BLaER1 treated with 17β-estradiol and CSF1 and Interleukin-3, amounts not matched to agents 10 nM and 100 nM (cell line): ENCODE measurements around the gene FCN1.

ENCODE experiments used
- H3K27ac ChIP-seq, 11 experiments: shearing (Covaris generic); formaldehyde crosslinking; 2 replicates each; pipeline ENCODE4 v1.8.1; 2022
- H3K27me3 ChIP-seq, 11 experiments: shearing (Covaris generic); formaldehyde crosslinking; 2 replicates each; pipeline ENCODE4 v1.8.1; 2022
- H3K36me3 ChIP-seq, 11 experiments: shearing (Covaris generic); formaldehyde crosslinking; 2 replicates each; pipeline ENCODE4 v1.8.1; 2022
- H3K4me1 ChIP-seq, 10 experiments: shearing (Covaris generic); formaldehyde crosslinking; 2 replicates each; pipeline ENCODE4 v1.8.1; 2022
- H3K4me2 ChIP-seq, 11 experiments: shearing (Covaris generic); formaldehyde crosslinking; 2 replicates each; pipeline ENCODE4 v1.8.1; 2022
- H3K4me3 ChIP-seq, 10 experiments: shearing (Covaris generic); formaldehyde crosslinking; 2 replicates each; pipeline ENCODE4 v1.8.1; 2022
- H3K9ac ChIP-seq, 11 experiments: shearing (Covaris generic); formaldehyde crosslinking; 2 replicates each; pipeline ENCODE4 v1.8.1; 2022
- H3K9me3 ChIP-seq, 11 experiments: shearing (Covaris generic); formaldehyde crosslinking; replicated peaks in 1 of 11; 2 replicates each; pipeline ENCODE4 v1.8.1; 2022
- H4K20me1 ChIP-seq, 11 experiments: shearing (Covaris generic); formaldehyde crosslinking; 2 replicates each; pipeline ENCODE4 v1.8.1; 2022
- Cebpa-rat ChIP-seq, 11 experiments: shearing (Covaris generic); IDR thresholded peaks; 2 replicates each; pipeline ENCODE4 v1.8.1; 2022

Gene FCN1

DNA sequence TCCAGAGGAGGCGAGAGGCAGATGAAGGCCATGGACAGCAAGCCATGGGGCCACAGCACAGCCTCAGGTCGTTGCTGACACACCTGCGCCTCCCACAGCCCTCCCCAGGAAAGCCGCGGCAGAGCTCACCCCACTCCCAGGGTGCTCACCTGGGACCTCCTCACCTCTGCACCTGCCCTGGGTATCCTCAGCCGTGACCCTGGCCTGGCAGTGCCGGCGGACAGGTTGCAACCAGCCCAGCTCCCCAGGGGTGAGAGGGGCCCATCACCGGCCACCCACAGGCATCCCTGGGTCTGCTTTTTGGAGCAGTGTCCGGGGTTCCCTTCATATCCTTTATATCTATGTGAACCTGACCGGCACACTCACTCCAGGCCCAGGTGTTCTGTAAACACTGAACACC lies 30.4 kb upstream of the FCN1 start:
- peaks cover 0 to 22% (median 10%) of the 10 kb centered on the region in 10 experiments; a peak in 11 of 20 replicates for H3K4me1 ChIP-seq
- TF ChIP-seq Cebpa-rat (IDR thresholded peaks at IDR 0.05), result no peak

DNA sequence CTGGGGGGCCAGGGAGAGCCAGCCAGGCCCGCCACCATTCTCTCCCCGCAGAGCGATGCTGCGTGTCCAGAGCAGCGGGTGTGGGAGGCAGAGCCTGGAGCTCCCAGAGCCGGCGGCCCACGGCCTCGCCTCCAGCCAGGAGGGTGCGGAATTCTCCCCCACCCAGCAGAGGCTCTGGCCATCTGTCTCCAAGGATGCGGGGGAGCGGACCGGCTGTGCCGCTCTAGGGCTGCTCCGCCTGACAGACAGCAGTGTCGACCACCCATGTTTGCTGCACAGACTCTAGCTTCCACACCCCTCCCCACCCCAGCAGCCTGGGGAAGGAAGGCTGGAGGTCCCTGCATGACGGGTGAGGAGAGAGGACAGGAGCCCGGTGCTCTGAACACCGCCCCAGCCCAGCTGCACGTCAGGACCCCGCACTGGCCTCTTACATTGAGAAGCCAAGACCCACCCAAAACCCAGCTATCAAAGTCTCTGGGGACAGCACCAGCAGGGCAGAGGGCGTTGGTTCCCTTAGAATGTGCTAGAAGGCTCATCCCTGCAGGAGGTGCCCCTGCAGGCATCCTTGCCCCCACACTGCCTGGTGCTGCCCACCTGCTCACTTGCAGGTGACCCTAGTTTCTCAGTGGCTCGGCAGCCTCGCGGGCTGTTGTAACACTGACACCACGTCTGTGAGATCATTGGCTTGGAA lies 29.7 kb upstream of the FCN1 start:
- Histone ChIP-seq H3K9ac (no peak overlapping the region), H3K36me3 (no peaks in the 10 kb centered on the region), H3K4me1 (peaks cover 0 to 22% (median 10%) of the 10 kb centered on the region in 10 experiments; a peak in 11 of 20 replicates), H3K27me3 (peaks cover 0 to 94% (median 0%) of the 10 kb centered on the region in 11 experiments; a peak in 10 of 22 replicates), H3K9me3 (peaks cover 0 to 9% (median 0%) of the 10 kb centered on the region in 11 experiments; a peak in 5 of 22 replicates), H3K4me2 (peak overlapping the region in 6 of 11 experiments; percentile 26 to 52 (median 36); a peak in 9 of 22 replicates), H3K4me3 (no peak overlapping the region), H4K20me1 (peaks cover 0 to 41% (median 0%) of the 10 kb centered on the region in 11 experiments; a peak in 4 of 22 replicates), H3K27ac (no peak overlapping the region)
- TF ChIP-seq Cebpa-rat (IDR thresholded peaks at IDR 0.05), result no peak

More for the DNA sequence above, 30.4 kb upstream of the FCN1 start:
- Histone ChIP-seq H3K9me3 (peaks cover 0 to 10% (median 0%) of the 10 kb centered on the region in 11 experiments; a peak in 5 of 22 replicates), H3K9ac (no peak overlapping the region), H3K4me2 (no peak overlapping the region), H3K27me3 (peaks cover 0 to 87% (median 0%) of the 10 kb centered on the region in 11 experiments; a peak in 9 of 22 replicates), H3K4me3 (no peak overlapping the region), H3K27ac (no peak overlapping the region), H3K36me3 (no peaks in the 10 kb centered on the region), H4K20me1 (peaks cover 0 to 35% (median 0%) of the 10 kb centered on the region in 11 experiments; a peak in 4 of 22 replicates)

DNA sequence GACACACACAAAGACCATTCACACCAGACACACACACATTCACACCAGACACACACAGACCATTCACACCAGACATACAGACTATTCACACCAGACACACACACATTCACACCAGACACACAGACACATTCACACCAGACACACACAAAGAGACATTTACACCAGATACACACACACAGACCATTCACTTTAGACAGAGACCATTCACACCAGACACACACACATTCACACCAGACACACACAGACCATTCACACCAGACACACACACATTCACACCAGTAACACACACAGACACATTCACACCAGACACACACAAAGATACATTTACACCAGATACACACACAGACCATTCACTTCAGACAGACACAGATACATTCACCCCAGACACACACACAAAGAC lies 29.0 kb upstream of the FCN1 start:
- Histone ChIP-seq H3K4me3 (no peak overlapping the region), H3K27ac (no peak overlapping the region), H3K4me2 (peak overlapping the region in 6 of 11 experiments; percentile 26 to 52 (median 36); a peak in 6 of 22 replicates), H3K27me3 (peaks cover 0 to 96% (median 0%) of the 10 kb centered on the region in 11 experiments; a peak in 10 of 22 replicates), H4K20me1 (peaks cover 0 to 49% (median 0%) of the 10 kb centered on the region in 11 experiments; a peak in 5 of 22 replicates), H3K4me1 (peaks cover 0 to 22% (median 10%) of the 10 kb centered on the region in 10 experiments; a peak in 11 of 20 replicates), H3K36me3 (no peaks in the 10 kb centered on the region), H3K9ac (no peak overlapping the region), H3K9me3 (peaks cover 0 to 2% (median 0%) of the 10 kb centered on the region in 11 experiments; a peak in 1 of 22 replicates)
- TF ChIP-seq Cebpa-rat (IDR thresholded peaks at IDR 0.05), result no peak

DNA sequence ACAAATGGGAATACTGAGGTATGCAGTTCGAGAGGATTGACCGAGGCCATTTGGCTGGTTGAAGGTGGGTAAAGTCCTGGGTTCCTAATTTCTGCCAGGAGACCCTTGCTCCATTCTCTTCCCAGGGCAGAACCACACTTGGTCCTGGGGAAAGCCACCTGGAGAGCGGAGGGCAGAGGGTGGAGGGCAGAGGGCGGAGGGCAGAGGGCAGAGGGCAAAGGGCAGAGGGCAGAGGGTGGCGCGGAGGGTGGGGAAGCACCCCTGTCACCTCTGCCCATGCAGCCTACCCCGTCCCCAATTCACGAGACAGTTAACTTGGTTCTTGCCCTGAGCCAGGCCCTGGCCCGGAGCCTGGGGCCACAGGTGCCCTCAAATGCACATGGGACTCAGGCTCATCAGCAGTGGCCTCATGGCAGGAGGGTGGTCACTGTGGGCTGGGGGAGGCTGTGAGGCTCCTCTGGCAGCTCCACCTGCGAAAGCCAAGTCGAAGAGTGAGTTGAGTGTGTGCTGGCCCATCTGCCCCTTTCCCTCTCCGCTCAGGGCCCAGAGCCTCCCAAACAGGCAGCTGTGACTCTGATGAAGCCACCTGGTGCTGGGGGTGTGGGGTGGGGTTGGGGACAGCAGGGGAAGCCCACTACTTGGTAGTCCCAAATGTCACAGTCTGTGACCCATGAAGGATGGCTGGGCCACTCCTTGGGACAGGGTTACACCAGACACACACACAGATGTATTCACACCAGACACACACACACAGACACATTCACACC lies 28.0 kb upstream of the FCN1 start:
- peaks cover 0 to 58% (median 0%) of the 10 kb centered on the region in 11 experiments; a peak in 6 of 22 replicates for H4K20me1 ChIP-seq
- no peak overlapping the region for H3K27ac ChIP-seq
- H3K4me1 ChIP-seq, result peaks cover 0 to 22% (median 10%) of the 10 kb centered on the region in 10 experiments; a peak in 11 of 20 replicates
- H3K4me2 ChIP-seq, result no peak overlapping the region
- no peak overlapping the region for H3K9ac ChIP-seq
- H3K27me3 ChIP-seq, result peaks cover 0 to 96% (median 0%) of the 10 kb centered on the region in 11 experiments; a peak in 10 of 22 replicates
- H3K4me3 ChIP-seq, result no peak overlapping the region
- TF ChIP-seq Cebpa-rat (IDR thresholded peaks at IDR 0.05), result no peak
- H3K9me3 ChIP-seq, result no peaks in the 10 kb centered on the region
- H3K36me3 ChIP-seq, result no peaks in the 10 kb centered on the region

DNA sequence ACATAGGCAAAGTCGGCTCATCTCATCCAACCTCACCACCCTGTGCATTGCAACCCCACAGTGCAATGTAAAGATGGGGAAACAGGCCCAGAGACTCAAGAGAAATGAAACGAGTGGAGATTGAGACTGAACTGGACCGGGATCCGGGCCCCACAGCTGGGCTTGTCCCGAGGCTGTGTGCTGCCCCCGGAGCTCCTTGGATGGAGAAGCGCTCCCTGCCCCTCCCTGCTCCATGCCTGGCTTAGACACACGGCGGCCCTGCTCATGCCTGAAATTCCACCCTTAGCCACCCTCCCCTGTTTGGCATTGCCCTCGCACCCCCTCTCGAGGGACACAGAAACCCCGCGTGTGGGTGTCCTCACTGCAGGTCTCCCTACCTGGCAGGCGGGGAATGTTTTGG lies 27.2 kb upstream of the FCN1 start:
- Histone ChIP-seq H4K20me1 (peaks cover 0 to 66% (median 0%) of the 10 kb centered on the region in 11 experiments; a peak in 6 of 22 replicates), H3K27ac (no peak overlapping the region), H3K27me3 (peaks cover 0 to 96% (median 0%) of the 10 kb centered on the region in 11 experiments; a peak in 10 of 22 replicates), H3K9ac (no peak overlapping the region; a peak in 1 of 22 replicates), H3K4me1 (peaks cover 0 to 22% (median 10%) of the 10 kb centered on the region in 10 experiments; a peak in 11 of 20 replicates), H3K4me2 (0 out of 22 replicates have a peak overlapping the region, but pooled peaks of 1 of the 11 experiments have one; percentile 27), H3K4me3 (no peak overlapping the region), H3K9me3 (no peaks in the 10 kb centered on the region), H3K36me3 (no peaks in the 10 kb centered on the region)
- TF ChIP-seq Cebpa-rat (IDR thresholded peaks at IDR 0.05), result no peak

DNA sequence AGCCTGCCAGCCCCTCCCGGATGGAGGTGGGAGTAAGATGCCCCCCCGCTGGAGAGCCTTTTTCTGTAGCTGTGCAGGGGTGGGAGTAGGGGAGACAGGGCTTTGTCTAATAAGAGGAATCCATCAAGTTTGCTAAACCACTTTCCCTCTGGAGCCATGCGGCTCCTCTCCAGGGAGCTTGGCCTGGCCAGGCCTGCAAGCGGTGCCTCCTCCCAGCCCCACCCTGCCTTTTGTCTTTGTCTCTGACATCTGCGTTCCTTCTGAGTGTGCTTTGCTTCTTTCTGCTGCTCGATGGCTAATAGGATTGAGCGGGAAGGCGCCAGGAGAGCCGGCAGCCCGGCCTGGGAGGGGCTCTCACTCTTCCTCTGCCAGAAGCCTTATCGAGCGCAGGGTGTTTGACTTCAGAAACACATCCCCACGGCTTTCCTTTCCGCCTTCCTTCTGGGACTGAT lies 26.7 kb upstream of the FCN1 start:
- no peak for TF ChIP-seq Cebpa-rat (IDR thresholded peaks at IDR 0.05)
- H3K36me3 ChIP-seq, result no peaks in the 10 kb centered on the region
- peaks cover 0 to 66% (median 0%) of the 10 kb centered on the region in 11 experiments; a peak in 6 of 22 replicates for H4K20me1 ChIP-seq
- no peak overlapping the region for H3K4me3 ChIP-seq
- H3K9me3 ChIP-seq, result no peaks in the 10 kb centered on the region
- peaks cover 0 to 96% (median 0%) of the 10 kb centered on the region in 11 experiments; a peak in 10 of 22 replicates for H3K27me3 ChIP-seq
- H3K27ac ChIP-seq, result no peak overlapping the region
- peaks cover 0 to 22% (median 10%) of the 10 kb centered on the region in 10 experiments; a peak in 11 of 20 replicates for H3K4me1 ChIP-seq
- peak overlapping the region in 2 of 11 experiments; percentile 18 to 24; a peak in 2 of 22 replicates for H3K9ac ChIP-seq
- H3K4me2 ChIP-seq, result peak overlapping the region in 5 of 11 experiments; percentile 18 to 38 (median 26); a peak in 6 of 22 replicates

DNA sequence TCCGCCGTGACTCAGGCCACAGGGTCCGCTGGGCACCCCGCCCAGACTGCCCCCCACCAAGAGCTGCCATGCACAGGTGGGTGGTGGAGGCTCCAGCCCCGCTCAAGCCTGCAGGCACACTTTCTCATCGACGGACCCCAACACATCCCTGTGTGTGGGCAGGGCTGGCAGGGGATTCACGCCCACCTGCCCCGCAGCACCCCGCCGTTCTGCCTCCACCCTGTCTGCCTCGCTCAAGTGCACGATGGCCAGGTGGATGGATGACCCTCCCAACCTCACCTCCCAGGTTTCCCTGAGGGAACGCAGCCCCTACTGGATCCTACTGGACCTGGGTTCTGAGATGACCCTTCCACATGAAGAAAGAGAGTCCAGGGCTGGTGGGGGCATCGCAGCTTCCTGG lies 26.1 kb upstream of the FCN1 start:
- H3K4me3 ChIP-seq, result no peak overlapping the region
- TF ChIP-seq Cebpa-rat (IDR thresholded peaks at IDR 0.05), result no peak
- H3K9me3 ChIP-seq, result no peaks in the 10 kb centered on the region
- peak overlapping the region in 5 of 11 experiments; percentile 18 to 38 (median 26); a peak in 4 of 22 replicates for H3K4me2 ChIP-seq
- peaks cover 0 to 70% (median 0%) of the 10 kb centered on the region in 11 experiments; a peak in 6 of 22 replicates for H4K20me1 ChIP-seq
- peaks cover 0 to 22% (median 10%) of the 10 kb centered on the region in 10 experiments; a peak in 11 of 20 replicates for H3K4me1 ChIP-seq
- H3K36me3 ChIP-seq, result no peaks in the 10 kb centered on the region
- H3K27ac ChIP-seq, result no peak overlapping the region
- H3K9ac ChIP-seq, result no peak overlapping the region
- H3K27me3 ChIP-seq, result peaks cover 0 to 98% (median 0%) of the 10 kb centered on the region in 11 experiments; a peak in 10 of 22 replicates

DNA sequence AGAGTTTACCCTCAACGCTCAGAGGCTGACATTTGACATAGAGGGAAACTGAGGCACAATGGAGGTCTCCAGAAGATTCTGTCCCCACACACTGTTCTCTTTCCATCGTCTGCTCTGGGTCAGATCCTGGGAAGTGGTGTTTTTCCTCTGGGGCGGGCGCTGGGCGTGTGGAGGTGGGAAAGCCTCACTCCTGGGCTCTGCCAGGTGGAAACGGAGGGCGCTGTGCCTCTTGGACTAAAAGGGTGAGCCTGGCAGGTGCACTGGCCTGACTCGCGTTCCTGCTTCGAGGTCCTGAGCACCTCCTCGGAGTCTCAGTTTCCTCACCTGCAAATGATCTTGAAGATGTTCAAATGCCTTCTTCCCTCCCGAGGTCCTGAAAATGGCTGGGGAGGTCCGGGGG lies 25.7 kb upstream of the FCN1 start:
- Histone ChIP-seq H3K9ac (no peak overlapping the region), H3K9me3 (no peaks in the 10 kb centered on the region), H3K4me1 (peaks cover 0 to 22% (median 10%) of the 10 kb centered on the region in 10 experiments; a peak in 11 of 20 replicates), H3K4me2 (no peak overlapping the region), H3K27me3 (peaks cover 0 to 98% (median 0%) of the 10 kb centered on the region in 11 experiments; a peak in 10 of 22 replicates), H3K27ac (no peak overlapping the region), H3K4me3 (no peak overlapping the region), H4K20me1 (peaks cover 0 to 74% (median 0%) of the 10 kb centered on the region in 11 experiments; a peak in 6 of 22 replicates), H3K36me3 (no peaks in the 10 kb centered on the region)
- no peak for TF ChIP-seq Cebpa-rat (IDR thresholded peaks at IDR 0.05)
